ENCODE measurements around the gene PRMT2. TPM values are rescaled to one million over a fixed set of nuclear protein-coding genes. Genes with fewer than 3 reads are reported as not detected.
"Not testable (repeated sequence)": the region's sequence is repeated elsewhere in the genome, so short reads cannot be mapped to it uniquely, and the experiment has no call there.

The PRMT2 gene
- total and polyA plus RNA-seq, 12 donors = 31.2 to 70.1 (median 54.2) TPM

- H3K4me1 ChIP-seq = peaks cover 0 to 33% (median 0%) of the 10 kb centered on the region in 9 donors
- intact Hi-C loops (cut with DNase I) = no loop called here
- no peak for DNase-seq
- H3K9me3 ChIP-seq = peaks cover 0 to 29% (median 11%) of the 10 kb centered on the region in 11 donors
- ATAC-seq = no peak
- no peak overlapping the region for H3K4me3 ChIP-seq
- 97 to 99% methylated on average over 7 of the region's 7 CpGs for WGBS, 2 donors
- H3K27ac ChIP-seq = peak overlapping the region in 1 of 10 donors; percentile 70
- H3K27me3 ChIP-seq = no peaks in the 10 kb centered on the region
- no peak for TF ChIP-seq CTCF (IDR thresholded peaks at IDR 0.05)
- no peaks in the 10 kb centered on the region for H3K36me3 ChIP-seq
These were observed 8.9 kb upstream of the PRMT2 start for GRCh38 chr21:46626536-46626935.

- Histone ChIP-seq H3K27ac (peak overlapping the region in 1 of 10 donors; percentile 70), H3K27me3 (no peaks in the 10 kb centered on the region), H3K36me3 (no peaks in the 10 kb centered on the region), H3K9me3 (peaks cover 0 to 29% (median 11%) of the 10 kb centered on the region in 11 donors), H3K4me1 (peaks cover 0 to 28% (median 0%) of the 10 kb centered on the region in 9 donors), H3K4me3 (no peak overlapping the region)
- no peak for TF ChIP-seq CTCF (IDR thresholded peaks at IDR 0.05)
- intact Hi-C loops (cut with DNase I) = no loop called here
- 75 to 88% methylated on average over 6 of the region's 6 CpGs for WGBS, 2 donors
- no peak for DNase-seq
- ATAC-seq = no peak
These were observed 8.4 kb upstream of the PRMT2 start for GRCh38 chr21:46626975-46627501.

GRCh38 chr21:46627726-46628125 lies 7.7 kb upstream of the PRMT2 start:
- WGBS, 2 donors = 87 to 88% methylated on average over 4 of the region's 4 CpGs
- Histone ChIP-seq H3K36me3 (no peaks in the 10 kb centered on the region), H3K4me3 (no peak overlapping the region), H3K4me1 (peaks cover 0 to 21% (median 0%) of the 10 kb centered on the region in 9 donors), H3K27ac (peak overlapping the region in 1 of 10 donors; percentile 70), H3K9me3 (peaks cover 0 to 29% (median 11%) of the 10 kb centered on the region in 11 donors), H3K27me3 (no peaks in the 10 kb centered on the region)
- no peak for DNase-seq
- intact Hi-C loops (cut with DNase I) = no loop called here
- TF ChIP-seq CTCF (IDR thresholded peaks at IDR 0.05) = no peak
- no peak for ATAC-seq

GRCh38 chr21:46628868-46629267 lies 6.6 kb upstream of the PRMT2 start:
- no peak overlapping the region for H3K27ac ChIP-seq
- intact Hi-C loops (cut with DNase I) = no loop called here
- ATAC-seq (no peak), DNase-seq (no peak)
- H3K4me3 ChIP-seq = no peak overlapping the region
- TF ChIP-seq CTCF (IDR thresholded peaks at IDR 0.05) = no peak
- peaks cover 0 to 11% (median 0%) of the 10 kb centered on the region in 9 donors for H3K4me1 ChIP-seq
- 83 to 84% methylated on average over 6 of the region's 6 CpGs for WGBS, 2 donors
- no peaks in the 10 kb centered on the region for H3K27me3 ChIP-seq
- peaks cover 0 to 29% (median 11%) of the 10 kb centered on the region in 11 donors for H3K9me3 ChIP-seq
- no peaks in the 10 kb centered on the region for H3K36me3 ChIP-seq

- H3K36me3 ChIP-seq; ATAC-seq; H3K27me3 ChIP-seq; H3K27ac ChIP-seq; DNase-seq; H3K4me3 ChIP-seq; intact Hi-C loops (cut with DNase I): not testable (repeated sequence)
- Histone ChIP-seq H3K9me3 (peaks cover 0 to 18% (median 3%) of the 10 kb centered on the region in 11 donors), H3K4me1 (peaks cover 0 to 20% (median 4%) of the 10 kb centered on the region in 9 donors)
- WGBS, 2 donors = 86 to 92% methylated on average over 2 of the region's 2 CpGs
These were observed 4.6 kb upstream of the PRMT2 start for GRCh38 chr21:46630915-46631314.

Measured in heart right ventricle (tissue), 16 donors.